SK-N-MC (cell line): ENCODE data around the gene CLIC1.

Source experiments
- EZH2 ChIP-seq: fragments of 200-600 bp; sonication (generic); IDR thresholded peaks from one replicate; pipeline ENCODE4 v1.6.1; 2017; ENCODE audit warnings: antibody characterized with exemption
- FOXP2 ChIP-seq: optimal IDR thresholded peaks from 2 replicates; pipeline ENCODE3; 2011; ENCODE audit warnings: mild to moderate bottlenecking, moderate library complexity; ENCODE audit not compliant: insufficient read depth; ENCODE audit errors: extremely low read length, control extremely low read depth
- POLR2AphosphoS5 ChIP-seq: IDR thresholded peaks from 2 replicates; pipeline ENCODE4 v1.6.1; 2012; ENCODE audit warnings: mild to moderate bottlenecking, low read depth, low read length, borderline replicate concordance

DNA sequence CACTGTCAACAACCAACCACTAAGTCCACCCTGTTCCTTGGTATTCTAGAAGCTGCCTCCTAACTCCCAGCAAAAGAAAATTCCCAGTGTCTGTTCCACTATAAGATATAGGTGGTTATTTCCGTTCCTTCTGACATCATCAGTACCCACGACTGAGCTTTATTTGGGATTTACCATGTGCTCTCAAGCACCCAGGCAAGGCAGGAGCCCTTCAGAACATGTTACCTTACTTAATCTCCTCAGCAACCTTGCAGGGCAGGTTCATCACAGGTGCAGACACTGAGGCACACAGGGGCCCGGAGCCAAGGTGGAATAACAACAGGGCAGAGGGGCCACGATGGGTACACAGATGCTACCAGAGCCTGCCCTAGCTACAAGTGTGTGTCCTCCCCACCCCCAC is 44.0 kb downstream of the CLIC1 start:
- no peak for TF ChIP-seq EZH2
- no peak for TF ChIP-seq POLR2AphosphoS5
- TF ChIP-seq FOXP2: no peak
